Activated T-cell treated with anti-CD3 and anti-CD28 coated beads for 1 hour (primary cell): ENCODE measurements around the gene EEF1A2.
"Not testable (repeated sequence)": the region's sequence is repeated elsewhere in the genome, so short reads cannot be mapped to it uniquely, and the experiment has no call there.

ENCODE experiments used
- DNase-seq: peaks from one replicate; pipeline ENCODE4 v3.0.0-alpha.2; 2020; ENCODE audit warnings: low read depth

EEF1A2 gene

GRCh38 chr20:63520504-63520933 lies 21.6 kb upstream of the EEF1A2 start, which contains the start of gene PPDPF:
Gene PPDPF (plus strand): TSS chr20:63520765. CDS start chr20:63521309, 544 bp downstream.
- DNase-seq = peak; percentile 83

DNA sequence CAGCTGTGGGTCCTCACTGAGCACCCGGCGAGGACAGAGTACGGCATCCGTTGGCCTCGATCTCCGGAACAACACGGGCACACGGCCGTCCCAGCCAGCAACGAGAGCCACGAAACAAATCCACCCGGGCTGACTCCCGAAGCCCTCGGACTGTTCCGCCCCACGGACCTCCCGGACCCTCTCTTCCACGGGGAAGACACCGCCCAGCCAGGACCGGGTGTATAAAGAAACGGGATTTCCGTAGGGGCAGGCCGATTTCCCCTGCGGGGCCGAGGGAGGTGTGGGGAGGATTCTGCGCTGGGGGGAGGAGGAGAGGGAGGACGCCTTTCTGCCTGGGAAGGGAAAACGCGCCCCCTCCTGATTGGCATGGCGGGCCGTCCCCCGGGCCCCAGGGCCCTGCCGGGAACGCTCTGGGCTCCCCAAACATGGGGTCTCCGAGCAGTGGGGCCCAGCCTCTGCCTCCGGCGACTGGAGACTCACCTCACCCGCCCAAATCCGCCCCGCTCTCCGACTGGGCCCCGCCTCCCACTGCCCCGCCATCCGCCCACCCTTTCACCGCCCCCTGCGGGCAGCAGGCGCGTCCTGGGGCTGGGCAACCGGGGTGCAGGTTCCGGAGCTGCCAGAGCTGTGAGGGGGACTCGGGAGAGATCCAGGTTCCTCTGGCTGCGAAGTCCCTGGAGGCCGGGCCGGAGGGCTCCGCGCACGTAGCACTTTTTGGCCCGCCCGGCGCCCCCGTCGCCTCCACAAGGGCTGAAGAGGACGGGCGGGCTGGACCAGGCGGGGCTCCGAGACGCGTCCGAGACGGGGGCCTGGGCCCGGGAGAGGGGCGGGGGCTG lies 21.0 kb upstream of the EEF1A2 start:
- peak; percentile 53 for DNase-seq

GRCh38 chr20:63518946-63519667 lies 20.2 kb upstream of the EEF1A2 start:
- DNase-seq = no peak

DNA sequence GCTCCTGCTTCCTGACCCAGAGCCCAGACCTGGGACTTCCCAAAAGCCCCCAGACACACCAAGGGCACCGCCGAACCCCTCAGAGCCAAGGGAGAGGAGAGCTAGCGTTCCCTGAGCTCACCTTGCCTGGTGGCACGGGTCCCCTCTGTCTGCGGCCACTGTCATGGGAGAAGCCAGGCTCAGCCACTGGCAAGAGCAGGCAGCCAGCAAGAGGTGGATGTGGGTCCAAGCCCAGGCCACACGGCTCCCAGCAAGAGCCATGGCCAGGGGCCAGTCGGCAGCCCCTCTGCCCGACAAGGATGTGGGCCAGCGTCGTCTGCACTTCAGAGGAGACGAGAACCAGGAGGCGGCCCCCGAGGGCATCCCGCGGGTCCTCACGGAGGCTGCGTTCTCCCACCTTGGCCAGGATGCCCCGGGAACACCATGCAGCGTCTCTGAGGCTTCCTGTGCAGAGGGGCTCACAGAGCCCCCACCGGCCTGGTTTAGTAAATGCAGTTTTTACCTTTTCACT lies 19.5 kb upstream of the EEF1A2 start:
- DNase-seq = no peak

DNA sequence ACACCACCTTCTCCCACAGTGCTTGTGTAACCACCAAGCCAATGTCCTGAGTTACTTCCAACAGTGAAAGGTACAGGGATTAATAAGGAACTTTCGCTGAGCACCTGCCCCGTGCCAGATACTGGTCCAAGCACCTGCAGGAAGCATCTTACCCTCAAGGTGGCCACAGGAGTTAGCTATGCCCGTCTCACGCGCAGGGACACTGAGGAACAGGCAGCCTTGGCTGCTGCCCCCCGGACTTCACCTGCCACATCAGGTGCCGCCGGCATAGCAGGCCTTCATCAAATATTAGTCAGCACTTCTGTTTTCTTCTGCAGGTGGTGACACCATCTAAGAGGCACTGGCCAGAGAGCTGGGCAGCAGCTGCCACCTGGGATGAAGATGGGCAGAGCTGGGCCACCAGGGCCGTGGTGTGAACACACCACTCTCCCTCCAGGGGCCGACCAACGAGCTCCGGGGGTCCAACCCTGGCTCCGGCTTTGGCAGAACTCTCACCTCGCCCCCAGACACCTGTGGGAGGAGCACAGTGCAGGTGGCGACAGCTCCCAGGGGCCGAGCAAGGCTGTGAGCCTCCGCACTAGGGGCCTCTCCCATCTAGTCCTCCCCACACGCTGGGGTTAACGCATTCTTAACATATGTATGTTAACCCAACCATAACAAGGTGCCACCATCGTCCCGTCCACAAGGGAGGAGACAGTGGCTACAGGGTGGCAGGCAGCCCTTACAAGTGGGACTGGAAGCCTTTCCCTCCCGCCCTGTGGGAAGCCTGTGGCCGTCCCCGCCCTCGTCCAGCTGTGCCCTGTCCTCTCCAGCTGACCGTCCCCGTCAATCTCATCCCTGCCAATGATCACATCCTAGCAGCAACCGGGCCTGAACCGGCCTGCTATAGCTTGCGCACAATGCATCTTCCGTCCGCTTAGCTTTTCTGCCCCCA lies 18.8 kb upstream of the EEF1A2 start:
- DNase-seq = no peak

GRCh38 chr20:63514520-63514919 lies 15.6 kb upstream of the EEF1A2 start:
- DNase-seq = not testable (repeated sequence)

- no peak for DNase-seq
Measured at GRCh38 chr20:63513207-63513606, 14.3 kb upstream of the EEF1A2 start.

GRCh38 chr20:63509088-63509564 lies 10.2 kb upstream of the EEF1A2 start:
- no peak for DNase-seq

DNA sequence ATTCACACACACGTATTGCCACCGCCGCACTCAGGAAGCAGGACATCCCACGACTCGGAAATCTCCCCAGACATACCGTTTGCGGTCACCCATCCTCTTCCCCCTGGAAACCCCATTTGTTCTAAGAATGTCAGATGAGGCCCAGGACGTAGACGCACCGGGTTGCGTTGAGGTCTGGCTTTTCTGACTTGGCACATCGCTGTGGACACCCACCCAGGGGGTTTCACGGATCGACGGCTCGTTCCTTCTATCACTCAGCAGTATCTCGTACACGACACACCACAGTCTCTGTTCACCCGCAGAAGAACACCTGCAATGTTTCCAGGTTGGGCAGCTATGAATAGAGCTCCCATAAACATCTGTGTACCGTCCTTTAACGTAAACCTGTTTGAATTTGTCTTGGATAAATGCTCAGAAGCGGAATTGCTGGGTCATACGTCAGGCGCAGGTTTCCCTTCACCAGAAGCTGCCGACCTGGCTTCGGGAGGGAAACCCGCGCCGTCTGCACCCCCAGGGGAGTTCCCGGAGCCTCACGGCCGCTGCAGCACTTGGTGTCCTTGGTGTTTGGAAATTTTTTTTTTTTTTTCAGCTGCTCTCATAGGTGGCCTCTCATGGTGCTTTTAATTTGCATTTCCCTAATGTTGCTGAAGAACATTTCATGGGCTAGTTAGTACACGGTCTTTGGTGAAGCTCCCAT lies 9.3 kb upstream of the EEF1A2 start:
- no peak for DNase-seq

DNA sequence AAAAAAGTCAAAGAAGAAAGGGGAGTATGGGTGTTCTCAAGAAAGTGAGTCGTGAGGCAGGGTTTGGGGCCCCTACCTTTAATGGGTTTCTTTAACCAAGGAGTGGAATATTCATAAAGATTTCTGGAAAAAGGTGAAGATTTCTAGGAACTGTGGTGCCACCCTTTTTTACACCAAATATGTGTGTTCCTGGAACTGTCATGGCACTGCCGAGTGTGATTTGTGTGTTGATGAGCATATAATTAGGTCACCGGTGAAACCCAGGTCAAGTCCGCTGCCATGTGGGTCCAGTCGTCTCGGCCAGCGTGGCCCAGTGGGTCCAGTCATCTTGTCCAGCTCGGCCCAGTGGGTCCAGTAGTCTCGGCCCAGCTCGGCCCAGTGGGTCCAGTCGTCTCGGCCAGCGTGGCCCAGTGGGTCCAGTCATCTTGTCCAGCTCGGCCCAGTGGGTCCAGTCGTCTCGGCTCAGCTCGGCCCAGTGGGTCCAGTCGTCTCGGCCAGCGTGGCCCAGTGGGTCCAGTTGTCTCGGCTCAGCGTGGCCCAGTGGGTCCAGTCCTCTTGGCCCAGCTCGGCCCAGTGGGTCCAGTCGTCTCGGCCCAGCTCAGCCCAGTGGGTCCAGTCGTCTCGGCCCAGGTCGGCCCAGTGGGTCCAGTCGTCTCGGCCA lies 8.3 kb upstream of the EEF1A2 start:
- DNase-seq = no peak

DNA sequence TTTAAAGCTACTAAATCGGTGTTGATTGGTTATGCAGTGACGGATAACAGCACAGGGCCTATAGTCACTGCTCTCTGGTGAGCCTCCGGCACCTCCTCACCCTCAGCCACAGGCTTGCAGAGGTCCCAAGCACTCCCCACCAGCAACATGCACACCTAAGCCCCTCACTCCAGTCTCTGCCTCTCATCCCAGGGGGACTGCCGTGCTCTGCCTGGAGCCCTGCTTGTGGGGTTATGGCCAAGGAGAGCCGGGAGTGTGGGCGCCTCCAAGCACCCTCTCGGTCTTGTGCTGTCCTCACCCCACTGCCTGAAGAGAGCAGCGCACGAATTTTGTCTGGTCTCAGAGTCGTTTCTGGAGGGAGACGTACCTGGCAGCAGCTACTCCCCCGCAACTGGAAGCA lies 6.8 kb upstream of the EEF1A2 start:
- no peak for DNase-seq

DNA sequence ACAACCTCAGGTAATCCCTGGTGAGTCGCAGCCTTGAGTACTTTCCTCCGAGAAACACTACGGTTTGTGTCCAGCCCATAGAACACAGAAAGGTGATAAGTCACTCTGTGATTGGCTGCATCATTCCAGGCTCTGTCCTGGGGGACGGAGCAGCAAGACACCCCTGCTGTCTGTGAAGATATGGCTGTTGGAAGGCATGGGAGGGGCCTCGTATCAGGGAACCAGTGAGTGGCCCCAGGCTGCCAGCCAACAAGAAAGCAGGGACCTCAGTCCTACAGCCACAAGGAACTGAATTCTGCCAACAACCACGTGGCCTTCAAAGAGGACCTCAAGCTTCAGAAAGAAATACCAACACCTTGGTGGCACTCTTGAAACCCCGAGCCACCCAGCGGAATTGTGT lies 6.4 kb upstream of the EEF1A2 start:
- DNase-seq = no peak

DNA sequence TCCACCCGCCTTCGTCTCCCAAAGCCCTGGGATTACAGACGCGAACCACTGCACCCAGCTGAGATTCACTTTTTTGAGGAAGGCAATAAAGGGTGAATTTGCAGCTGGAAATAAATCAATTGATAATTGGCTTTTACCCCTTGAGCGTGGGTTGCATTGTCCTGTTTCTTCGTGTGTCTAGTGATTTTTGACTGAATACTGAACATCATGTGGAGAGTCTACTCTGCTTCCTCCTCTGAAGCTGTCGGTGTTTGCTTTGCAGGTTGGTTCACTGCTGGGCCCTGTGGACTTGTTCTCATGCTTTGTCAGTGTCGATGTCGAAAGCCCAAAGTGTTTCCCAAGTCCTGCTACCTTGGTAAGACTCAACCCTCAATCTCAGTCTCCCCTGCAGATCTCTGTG lies 5.8 kb upstream of the EEF1A2 start:
- no peak for DNase-seq

GRCh38 chr20:63503524-63503923 lies 4.6 kb upstream of the EEF1A2 start:
- no peak for DNase-seq

DNA sequence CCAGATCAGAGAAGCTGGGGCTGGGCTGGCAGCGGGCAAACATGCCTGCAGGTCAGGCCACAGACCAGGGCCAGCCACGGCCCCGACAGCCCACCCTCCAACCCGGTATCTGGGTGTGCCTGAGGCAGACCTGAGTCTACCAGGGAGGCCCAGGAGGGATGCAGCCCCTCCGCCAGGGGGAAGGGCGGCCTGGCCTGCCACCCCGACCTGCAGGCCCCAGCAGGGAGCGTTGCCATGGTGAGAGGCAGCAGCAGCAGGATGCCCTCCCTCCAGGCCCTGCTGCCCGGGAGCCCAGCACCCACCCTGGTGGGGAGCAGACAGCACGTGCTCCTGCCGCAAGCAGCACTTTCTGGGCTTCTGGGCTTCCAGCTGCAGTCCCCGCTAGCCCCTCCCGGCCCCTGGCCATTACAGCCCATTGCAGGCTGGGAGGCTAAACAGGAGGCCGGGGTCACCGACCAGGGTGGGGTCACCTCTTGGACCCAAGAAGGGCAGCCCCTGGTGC lies 3.8 kb upstream of the EEF1A2 start:
- DNase-seq = no peak

DNA sequence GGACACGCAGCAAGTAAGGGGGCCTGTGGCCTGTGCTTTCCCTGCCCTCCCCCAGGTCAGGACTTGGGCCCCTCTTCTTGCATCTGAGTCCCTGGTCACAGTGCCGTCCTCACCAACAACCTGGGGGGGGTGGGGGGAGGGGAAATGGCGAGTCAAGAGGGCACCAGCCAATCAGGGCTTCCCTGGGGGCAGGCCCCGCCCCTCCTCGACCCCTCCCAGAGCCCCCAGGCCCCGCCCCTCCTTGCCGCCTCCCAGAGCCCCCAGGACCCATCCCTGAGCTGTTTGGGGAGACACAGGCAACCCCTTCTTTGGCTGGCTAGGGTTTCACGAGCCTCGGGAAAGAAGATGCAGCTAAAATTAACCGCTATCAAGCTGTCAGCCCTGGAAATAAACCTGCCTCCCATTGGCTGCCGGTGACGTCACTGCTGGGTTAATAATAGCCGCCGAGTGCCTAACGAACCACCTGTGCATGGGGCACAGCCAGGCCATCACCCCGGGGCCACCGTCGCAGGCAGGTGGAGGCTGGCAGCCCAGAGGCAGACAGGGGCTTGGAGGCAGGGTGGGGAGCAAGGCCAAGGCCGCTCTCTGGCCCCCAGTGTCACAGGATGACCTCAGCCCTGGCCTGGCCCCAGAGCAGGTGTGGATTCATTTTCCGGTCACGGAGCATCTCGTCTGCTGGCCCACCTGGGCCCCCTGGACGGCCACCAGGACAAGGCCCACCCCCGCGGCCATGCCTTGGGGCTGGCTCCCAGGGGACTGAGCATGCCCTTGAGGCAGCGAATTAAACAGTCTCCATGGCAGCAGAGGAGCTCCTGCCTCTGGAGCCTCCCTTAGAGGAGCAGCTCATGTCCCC lies 3.2 kb upstream of the EEF1A2 start:
- no peak for DNase-seq

- no peak for DNase-seq
Measured at GRCh38 chr20:63500902-63501817, 2.3 kb upstream of the EEF1A2 start.

GRCh38 chr20:63500151-63500901 lies 1.4 kb upstream of the EEF1A2 start:
- DNase-seq = no peak
